AG08396 (cell line): ENCODE data around the gene KIRREL3.
"Not testable (repeated sequence)": the region's sequence is repeated elsewhere in the genome, so short reads cannot be mapped to it uniquely, and the experiment has no call there.

Experiments used
- DNase-seq: peaks from one replicate; pipeline ENCODE4 v3.0.0; 2012; ENCODE audit warnings: low spot score, mixed read lengths

Gene KIRREL3

GRCh38 chr11:126405374-126405773 is 595.2 kb downstream of the KIRREL3 start:
- no peak for DNase-seq

DNA sequence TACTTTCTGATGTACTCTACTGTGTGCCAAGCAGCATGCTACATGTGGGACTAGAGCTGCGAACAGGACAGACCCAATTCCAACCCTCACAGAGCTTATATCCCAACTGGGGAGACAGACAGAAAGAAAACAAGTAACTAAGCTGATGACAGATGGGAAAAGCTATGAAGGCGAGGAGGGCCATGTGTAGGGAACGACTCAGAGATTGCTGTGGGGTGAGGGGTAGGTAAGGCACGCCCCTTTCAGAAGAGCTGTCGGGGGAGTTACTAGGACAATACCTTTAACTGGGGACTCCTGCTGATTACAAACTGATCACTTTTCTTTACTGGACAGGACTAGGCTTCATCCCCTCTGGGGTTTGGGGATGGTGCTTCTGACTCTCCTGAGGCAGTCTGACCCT is 596.2 kb downstream of the KIRREL3 start:
- no peak for DNase-seq

- no peak for DNase-seq
Measured at GRCh38 chr11:126403658-126404057, 596.9 kb downstream of the KIRREL3 start.

DNA sequence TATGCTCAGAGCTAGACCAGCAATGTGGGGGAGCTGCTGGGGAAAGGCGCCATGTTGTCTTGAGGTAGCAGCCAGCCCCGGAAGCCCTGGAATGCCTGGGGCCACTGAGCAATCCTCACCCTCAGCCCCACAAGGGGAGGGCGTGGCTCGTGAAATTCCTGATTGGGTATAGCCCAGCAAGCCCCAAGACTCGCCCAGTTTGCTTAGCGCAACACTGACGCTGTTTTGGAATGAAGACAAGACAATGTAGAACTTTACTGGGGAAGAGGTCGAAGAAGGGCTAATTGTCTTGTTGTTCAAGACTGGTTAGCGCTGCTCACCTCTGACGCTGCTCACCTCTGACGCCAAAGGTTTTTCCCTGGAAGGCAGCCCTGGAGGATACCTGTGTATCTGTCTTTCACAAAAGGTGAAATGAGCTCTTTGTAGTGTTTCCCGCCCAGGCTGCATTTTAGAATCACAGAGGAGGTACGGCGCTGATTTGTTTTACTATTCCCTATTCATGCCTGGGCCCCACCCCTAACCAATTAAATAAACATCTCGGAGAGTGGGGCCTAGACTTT is 597.5 kb downstream of the KIRREL3 start:
- DNase-seq = no peak

DNA sequence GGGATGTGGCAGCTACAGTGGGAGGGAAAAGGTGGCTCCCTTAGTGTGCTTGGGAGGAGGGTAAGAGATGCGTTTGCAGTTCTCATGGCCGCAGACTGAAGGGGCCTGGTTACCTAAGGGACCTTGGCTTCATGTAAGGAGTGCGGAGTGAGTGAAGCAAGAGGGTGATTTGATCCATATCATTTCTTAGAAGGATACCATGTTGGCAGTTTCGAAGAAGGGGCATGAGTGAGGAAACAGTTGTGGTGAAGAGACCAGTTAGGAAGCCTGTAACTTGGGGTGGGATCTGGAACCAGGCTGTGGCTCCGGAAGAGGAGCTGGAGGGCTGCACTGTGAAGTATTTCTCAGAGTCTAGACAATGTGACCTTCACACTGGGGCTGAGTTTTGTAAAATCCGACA is 600.1 kb downstream of the KIRREL3 start:
- DNase-seq = no peak

- DNase-seq = no peak
Measured at GRCh38 chr11:126400019-126400418, 600.6 kb downstream of the KIRREL3 start.

GRCh38 chr11:126398721-126399120 is 601.8 kb downstream of the KIRREL3 start:
- DNase-seq = no peak

DNA sequence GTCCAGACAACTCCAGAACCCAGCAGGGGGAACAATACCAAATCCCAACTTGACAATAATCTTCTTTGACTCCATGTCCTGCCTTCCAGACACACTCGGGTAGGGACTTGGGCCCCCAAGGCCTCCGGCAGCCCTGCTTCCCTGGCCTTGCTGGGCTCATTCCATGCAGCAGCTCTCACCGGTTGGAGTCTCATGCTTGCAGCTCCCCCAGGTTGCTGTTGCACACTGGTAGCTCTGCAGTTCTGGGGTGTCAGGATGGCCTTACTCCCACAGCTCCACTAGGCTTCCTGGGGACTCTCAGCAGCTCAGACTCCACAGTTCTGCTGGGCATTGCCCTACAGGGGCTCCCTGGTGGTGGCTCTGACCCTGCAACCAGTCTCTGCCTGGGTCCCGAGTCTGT is 602.3 kb downstream of the KIRREL3 start:
- DNase-seq = no peak

DNA sequence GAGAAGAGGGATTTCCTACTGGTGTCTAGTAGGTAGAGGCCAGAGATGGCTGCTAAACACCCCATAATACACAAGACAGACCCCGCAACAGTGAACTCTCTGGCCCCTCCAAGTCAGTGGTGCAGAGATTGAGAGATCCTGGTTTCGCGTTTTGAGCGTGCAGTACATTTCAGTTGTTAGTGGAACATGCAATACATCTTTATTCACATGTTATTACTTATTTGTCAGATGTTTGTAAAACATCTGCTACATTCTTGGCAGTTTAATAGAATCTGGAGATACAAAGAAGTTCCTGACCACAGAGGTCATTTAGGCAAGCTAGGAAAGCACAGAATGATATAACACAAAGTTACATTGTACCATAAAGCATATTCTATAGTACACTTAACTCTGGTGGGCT is 603.6 kb downstream of the KIRREL3 start:
- DNase-seq = no peak

DNA sequence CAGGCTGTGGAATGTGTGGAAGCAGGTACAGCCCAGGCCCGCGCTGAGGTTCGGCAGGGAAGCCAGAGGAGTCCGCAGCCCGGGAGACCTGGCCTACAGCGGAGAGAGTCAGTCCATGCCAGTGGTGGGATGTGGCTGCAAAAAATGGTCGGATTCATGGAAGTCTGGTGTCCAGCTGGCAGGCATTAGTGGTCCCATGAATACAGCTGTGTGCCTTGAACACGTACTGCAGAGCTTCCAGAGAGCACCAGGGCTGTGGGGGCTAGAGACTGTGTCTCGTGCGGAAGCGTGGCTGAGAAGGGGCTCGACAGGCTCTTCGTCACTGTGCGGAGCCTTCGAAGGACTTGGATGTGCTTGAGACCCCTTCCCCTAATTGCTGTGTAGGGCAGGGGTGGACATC is 604.3 kb downstream of the KIRREL3 start:
- DNase-seq = not testable (repeated sequence)

- not testable (repeated sequence) for DNase-seq
Measured at GRCh38 chr11:126395784-126396183, 604.8 kb downstream of the KIRREL3 start.

- DNase-seq = not testable (repeated sequence)
Measured at GRCh38 chr11:126394634-126395072, 605.9 kb downstream of the KIRREL3 start.

- no peak for DNase-seq
Measured at GRCh38 chr11:126394036-126394435, 606.5 kb downstream of the KIRREL3 start.

DNA sequence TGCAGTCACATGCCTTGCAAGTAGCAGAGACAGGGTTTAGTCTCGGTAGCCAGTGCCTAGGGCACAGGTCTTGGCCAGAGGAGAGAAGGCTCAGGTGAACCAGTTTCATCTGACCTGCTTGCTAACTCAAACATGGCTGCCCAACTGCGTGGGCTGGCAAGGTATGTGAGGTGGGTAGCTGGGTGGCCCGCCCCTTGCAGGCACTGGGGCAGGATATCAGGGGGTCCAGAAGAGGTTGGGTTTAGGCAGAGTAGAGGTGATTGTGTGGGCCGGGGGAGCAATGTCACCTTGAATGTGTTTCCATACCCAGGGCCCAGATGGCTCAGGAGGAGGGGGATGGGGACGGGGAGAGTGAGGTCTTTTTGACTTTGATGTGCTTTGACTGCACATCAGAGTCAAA is 607.4 kb downstream of the KIRREL3 start:
- DNase-seq = no peak

- DNase-seq = no peak
Measured at GRCh38 chr11:126392633-126393013, 607.9 kb downstream of the KIRREL3 start.

- DNase-seq = no peak
Measured at GRCh38 chr11:126391970-126392632, 608.5 kb downstream of the KIRREL3 start.

DNA sequence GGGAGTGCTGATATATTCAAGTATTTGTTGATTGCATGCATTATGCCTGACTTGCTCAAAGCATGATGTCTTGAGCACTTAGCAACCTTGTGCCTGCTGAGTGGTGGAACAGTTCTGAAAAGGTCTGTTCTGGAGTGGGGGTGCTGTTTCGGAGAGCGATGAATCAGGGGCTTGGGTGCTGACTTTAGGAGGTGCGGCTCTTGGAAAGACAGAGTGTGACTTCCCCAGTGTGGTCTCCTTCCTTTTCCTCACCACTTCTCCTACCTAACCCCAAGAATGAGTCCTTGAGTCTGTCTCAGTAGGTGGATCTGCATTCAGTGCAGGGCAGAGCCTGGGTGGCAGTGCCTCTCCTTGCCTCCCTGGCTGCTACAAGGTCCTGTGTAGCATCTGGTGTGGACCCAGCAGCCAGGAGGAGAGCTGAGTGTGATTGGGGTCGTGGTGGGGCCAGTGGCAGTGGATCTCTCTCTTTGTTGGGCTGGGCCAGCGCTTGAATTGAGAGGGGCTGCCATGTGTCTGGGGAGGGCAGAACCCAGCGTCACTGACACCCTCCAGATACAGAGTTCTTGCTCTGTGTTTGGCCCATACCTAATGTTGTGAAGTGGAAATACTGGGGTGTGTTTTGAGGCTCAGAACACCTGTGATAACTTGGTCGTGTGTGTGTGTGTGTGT is 609.1 kb downstream of the KIRREL3 start:
- DNase-seq = no peak

- DNase-seq = no peak
Measured at GRCh38 chr11:126390272-126390867, 610.2 kb downstream of the KIRREL3 start.

GRCh38 chr11:126387857-126388256 is 612.7 kb downstream of the KIRREL3 start:
- DNase-seq = no peak

DNA sequence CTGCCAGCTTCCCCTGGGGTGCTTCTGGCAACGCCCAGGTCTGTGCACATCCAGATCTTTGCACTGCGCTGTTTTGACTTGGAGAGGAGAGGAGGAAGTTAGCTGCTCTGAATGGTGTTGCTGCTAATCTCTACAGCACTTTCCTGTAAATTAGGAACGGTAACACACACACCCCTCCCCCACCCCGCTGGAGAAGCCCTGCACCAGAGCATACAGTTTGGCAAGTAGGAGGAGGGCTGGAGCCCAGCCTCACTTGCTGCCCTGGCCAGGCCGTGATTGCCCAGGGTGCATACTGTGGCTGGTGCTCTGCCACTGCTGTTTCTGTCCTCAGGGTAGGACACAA is 613.9 kb downstream of the KIRREL3 start:
- not testable (repeated sequence) for DNase-seq

DNA sequence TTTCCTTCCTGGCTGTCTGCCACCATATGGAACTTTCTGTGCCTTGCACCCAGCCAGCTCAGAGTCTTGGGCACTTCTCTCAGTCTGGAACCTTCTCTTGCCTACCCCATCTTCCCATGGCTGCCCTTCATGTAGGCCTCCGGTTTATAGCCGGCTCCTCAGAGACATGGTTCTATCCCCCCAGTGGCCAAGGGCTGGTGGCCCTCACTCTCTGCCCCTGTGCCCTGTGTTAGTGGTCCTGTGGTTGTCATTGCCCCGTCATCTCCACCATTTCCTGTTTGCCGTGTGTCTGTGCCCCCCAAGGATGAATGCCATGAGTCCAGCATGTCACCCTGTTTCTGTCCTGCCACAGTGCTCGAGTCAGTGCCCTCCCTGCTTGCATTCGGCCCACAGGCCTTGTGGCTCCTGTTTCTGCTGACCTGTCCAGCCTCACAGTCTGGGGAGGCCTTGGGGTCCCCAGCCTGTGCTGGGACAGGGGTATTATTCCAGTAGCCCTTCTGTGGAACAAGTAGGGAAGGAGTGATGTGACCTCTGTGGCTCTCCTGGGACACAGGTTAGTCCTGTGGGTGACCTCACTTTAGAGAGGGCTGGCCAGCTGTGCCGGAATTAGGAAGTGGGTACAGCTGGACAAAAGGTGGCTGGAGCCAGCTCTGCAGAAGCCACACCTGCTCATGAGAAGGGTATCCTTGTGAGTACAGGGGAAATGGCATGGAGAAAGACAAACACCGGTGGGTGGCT is 614.4 kb downstream of the KIRREL3 start:
- DNase-seq = no peak

GRCh38 chr11:126384449-126385070 is 616.0 kb downstream of the KIRREL3 start:
- no peak for DNase-seq
